Keratinocyte (primary cell): ENCODE results near the gene CCDC9. TPM values are rescaled to one million over a fixed set of nuclear protein-coding genes. Genes with fewer than 3 reads are reported as not detected.
"Not testable (repeated sequence)": the region's sequence is repeated elsewhere in the genome, so short reads cannot be mapped to it uniquely, and the experiment has no call there.

Experiments
- DNase-seq: peaks from one replicate; pipeline ENCODE4 v3.0.0-alpha.2; 2011; ENCODE audit warnings: low read depth, missing footprints, low spot score
- FAIRE-seq: peaks from 2 replicates; lab custom pipeline; 2011; peaks lifted over from hg19 to GRCh38; lab: Jason Lieb, UNC
- H2AFZ ChIP-seq: 2 replicates; pipeline ENCODE4 v1.6.0; 2012; ENCODE audit warnings: low read length, control low read depth, inconsistent platforms; ENCODE audit not compliant: control insufficient read depth
- H3K27ac ChIP-seq: 2 replicates; pipeline ENCODE4 v1.5.1; 2011; ENCODE audit warnings: low read length; ENCODE audit not compliant: control insufficient read depth, insufficient read depth
- H3K27me3 ChIP-seq: 3 replicates; pipeline ENCODE4 v1.6.0; 2011; ENCODE audit warnings: low read length; ENCODE audit not compliant: control insufficient read depth, insufficient read depth; ENCODE audit errors: extremely low read depth
- H3K36me3 ChIP-seq, 2 experiments: 2 replicates in 1 of 2; 3 replicates in 1 of 2; pipeline ENCODE4 v1.5.1; 2011; ENCODE audit warnings: low read length in 2 of 2, mild to moderate bottlenecking in 1 of 2; ENCODE audit not compliant: control insufficient read depth in 2 of 2, insufficient read depth in 2 of 2; ENCODE audit errors: extremely low read depth in 1 of 2
- H3K4me1 ChIP-seq: 3 replicates; pipeline ENCODE4 v1.5.1; 2011; ENCODE audit warnings: low read length; ENCODE audit not compliant: control insufficient read depth, insufficient read depth; ENCODE audit errors: extremely low read depth
- H3K4me2 ChIP-seq: 3 replicates; pipeline ENCODE4 v1.6.0; 2011; ENCODE audit warnings: low read depth, low read length; ENCODE audit not compliant: control insufficient read depth, insufficient read depth; ENCODE audit errors: extremely low read depth
- H3K4me3 ChIP-seq, 3 experiments: fragments of 200-600 bp in 1 of 3; sonication (generic) in 1 of 3; 2 replicates in 2 of 3; 3 replicates in 1 of 3; pipeline ENCODE4 v1.5.1; 2011 to 2016; ENCODE audit warnings: low read length in 3 of 3, mild to moderate bottlenecking in 3 of 3, control low read depth in 2 of 3, inconsistent platforms in 1 of 3, low read depth in 1 of 3, mixed read lengths in 1 of 3, mixed run types in 1 of 3, moderate library complexity in 1 of 3; ENCODE audit not compliant: control insufficient read depth in 2 of 3, insufficient read depth in 2 of 3; ENCODE audit errors: extremely low read depth in 1 of 3
- H3K79me2 ChIP-seq: 2 replicates; pipeline ENCODE4 v1.6.0; 2012; ENCODE audit warnings: low read length; ENCODE audit not compliant: control insufficient read depth, insufficient read depth
- H3K9ac ChIP-seq: 3 replicates; pipeline ENCODE4 v1.6.0; 2011; ENCODE audit warnings: low read length; ENCODE audit not compliant: control insufficient read depth, insufficient read depth; ENCODE audit errors: extremely low read depth
- H3K9me1 ChIP-seq: 3 replicates; pipeline ENCODE4 v1.6.0; 2011; ENCODE audit warnings: low read length; ENCODE audit not compliant: control insufficient read depth, insufficient read depth; ENCODE audit errors: extremely low read depth
- H3K9me3 ChIP-seq: 2 replicates; pipeline ENCODE4 v1.5.1; 2012; ENCODE audit warnings: low read depth, low read length; ENCODE audit not compliant: control insufficient read depth
- H4K20me1 ChIP-seq: 3 replicates; pipeline ENCODE4 v1.6.0; 2011; ENCODE audit warnings: low read length; ENCODE audit not compliant: control insufficient read depth, insufficient read depth; ENCODE audit errors: extremely low read depth
- CTCF ChIP-seq, 3 experiments: IDR thresholded peaks in 1 of 3; conservative IDR thresholded peaks in 1 of 3; optimal IDR thresholded peaks in 1 of 3; 2 replicates in 2 of 3; 3 replicates in 1 of 3; pipeline versions ENCODE3 to v1.5.1; 2011; ENCODE audit warnings: low read length in 3 of 3, mild to moderate bottlenecking in 3 of 3, moderate library complexity in 2 of 3, control low read depth in 1 of 3, inconsistent platforms in 1 of 3; ENCODE audit not compliant: insufficient read depth in 2 of 3; ENCODE audit errors: extremely low read depth in 1 of 3
- EZH2 ChIP-seq: IDR thresholded peaks from one replicate; pipeline ENCODE4 v1.6.1; 2012; ENCODE audit warnings: inconsistent platforms, mild to moderate bottlenecking, low read length, moderate library complexity
- dilution Hi-C: fragments of 300-500 bp; cut with MboI; formaldehyde crosslinking; loops from one replicate; pipeline ENCODE4 v1.7.0; 2020; ENCODE audit warnings: low sequenced_read_pairs; ENCODE audit not compliant: extremely low pct_ligation_motif_present
- polyA plus RNA-seq, 5 experiments: library from polyadenylated mRNA; depleted of rRNA in 3 of 5; stranded (reverse) in 3 of 5; stranded (forward) in 1 of 5; unstranded in 1 of 5; fragments of >200 nt; gene quantifications; 1 replicate in 1 of 5; 2 replicates in 3 of 5; 3 replicates in 1 of 5; pipeline versions ENCODE4 v1.2.1 to v1.2.3, GENCODE V29; 2011 to 2012; ENCODE audit warnings: missing spikeins in 2 of 5, low read depth in 1 of 5, low replicate concordance in 1 of 5

The CCDC9 gene
- polyA plus RNA-seq, 1 donor (not counting 4 experiments of a cell fraction or from before 2014, with no cell fraction given), result 2.8 TPM

- Histone ChIP-seq H3K9ac (peak overlapping the region; percentile 54), H4K20me1 (no peaks in the 10 kb centered on the region), H3K79me2 (no peaks in the 10 kb centered on the region), H3K9me3 (no peaks in the 10 kb centered on the region), H3K27me3 (no peaks in the 10 kb centered on the region), H3K4me1 (peaks cover 11% of the 10 kb centered on the region), H3K4me3 (peak overlapping the region; percentile 16 to 56 (median 55)), H3K4me2 (peak overlapping the region; percentile 67), H2AFZ (no peak overlapping the region), H3K9me1 (no peaks in the 10 kb centered on the region), H3K27ac (no peak overlapping the region), H3K36me3 (peaks cover 2 to 14% of the 10 kb centered on the region in 2 experiments)
- TF ChIP-seq EZH2 (no peak), CTCF (optimal IDR thresholded peaks at IDR 0.05 in 1 of 3, IDR thresholded peaks at IDR 0.05 in 1 of 3, conservative IDR thresholded peaks at IDR 0.05 in 1 of 3; ENCODE audit: extremely low read depth in 1 of 3, insufficient read depth in 2 of 3, low read length in 3 of 3) (no peak)
- DNase-seq (no peak), FAIRE-seq (no peak)
- dilution Hi-C loops, result no loop called here
Observed at GRCh38 chr19:47274891-47275761, 18.8 kb downstream of the CCDC9 start.

GRCh38 chr19:47275791-47276461 lies 19.6 kb downstream of the CCDC9 start:
- H3K9me3 ChIP-seq, result no peaks in the 10 kb centered on the region
- no peaks in the 10 kb centered on the region for H4K20me1 ChIP-seq
- H3K9ac ChIP-seq, result peak overlapping the region; percentile 54
- H2AFZ ChIP-seq, result no peak overlapping the region
- H3K4me2 ChIP-seq, result no peak overlapping the region
- H3K36me3 ChIP-seq, result peaks cover 1 to 9% of the 10 kb centered on the region in 2 experiments
- no peak overlapping the region for H3K4me3 ChIP-seq
- dilution Hi-C loops, result no loop called here
- DNase-seq (no peak), FAIRE-seq (no peak)
- H3K27me3 ChIP-seq, result no peaks in the 10 kb centered on the region
- no peaks in the 10 kb centered on the region for H3K79me2 ChIP-seq
- peaks cover 11% of the 10 kb centered on the region for H3K4me1 ChIP-seq
- H3K27ac ChIP-seq, result no peak overlapping the region
- no peak for TF ChIP-seq CTCF (optimal IDR thresholded peaks at IDR 0.05 in 1 of 3, IDR thresholded peaks at IDR 0.05 in 1 of 3, conservative IDR thresholded peaks at IDR 0.05 in 1 of 3; ENCODE audit: extremely low read depth in 1 of 3, insufficient read depth in 2 of 3, low read length in 3 of 3)
- no peak for TF ChIP-seq EZH2
- H3K9me1 ChIP-seq, result no peaks in the 10 kb centered on the region

GRCh38 chr19:47276513-47276912 lies 20.2 kb downstream of the CCDC9 start:
- H3K9me1 ChIP-seq, H3K36me3 ChIP-seq, H4K20me1 ChIP-seq, H3K27me3 ChIP-seq, H3K4me2 ChIP-seq, FAIRE-seq, dilution Hi-C loops, H3K9me3 ChIP-seq, H2AFZ ChIP-seq, H3K27ac ChIP-seq, H3K79me2 ChIP-seq, H3K4me3 ChIP-seq, DNase-seq, H3K9ac ChIP-seq: not testable (repeated sequence)
- peaks cover 11% of the 10 kb centered on the region for H3K4me1 ChIP-seq
